Measurements from ENCODE around the gene CDH4. TPM values are rescaled to one million over a fixed set of nuclear protein-coding genes. Genes with fewer than 3 reads are reported as not detected.

CDH4 gene
- total and polyA plus RNA-seq, 2 of the 13 experiments (the other 11 are each of a cell fraction or from before 2014, with no cell fraction given) = not detected

- TF ChIP-seq DR1 (CRISPR knock-in tag; IDR thresholded peaks at IDR 0.05) (no peak), ZNF292 (CRISPR knock-in tag; IDR thresholded peaks at IDR 0.05; ENCODE audit: borderline replicate concordance, low read depth) (no peak), ZNF382 (CRISPR knock-in tag; IDR thresholded peaks at IDR 0.05; ENCODE audit: borderline replicate concordance) (no peak), ZNF557 (CRISPR knock-in tag; IDR thresholded peaks at IDR 0.05) (no peak)
Observed at GRCh38 chr20:61979090-61979489, 727.0 kb downstream of the CDH4 start (continued).

GRCh38 chr20:61979701-61980635, 727.9 kb downstream of the CDH4 start:
- CTCF ChIA-PET (ENCODE audit: low intra/inter-chr PET ratio, low total read pairs) = interaction anchor here (1.3 kb wide), 1 partner anchor 157 kb away, joined by 6 read pairs; no protein-coding TSS in a partner anchor
- no peak overlapping the region for H3K27ac ChIP-seq (ENCODE audit: extremely low read length, insufficient read depth, low read length)
- FAIRE-seq (no peak), DNase-seq (ENCODE audit: low spot score) (no peak), ATAC-seq (no peak)
- 96% methylated on average over 65 of the region's 65 CpGs for WGBS (ENCODE audit: low lambda C conversion rate)
- H3K9me3 ChIP-seq (ENCODE audit: low read length) = no peaks in the 10 kb centered on the region
- no peak overlapping the region for H2AFZ ChIP-seq (ENCODE audit: low read length)
- no TSS peak for BruUV-seq (replicated peaks)
- in situ Hi-C loops (cut with HindIII; ENCODE audit: extremely low pct_ligation_motif_present, low pct_unique_long_range_greater_than_20kb) = no loop called here
- H3K9ac ChIP-seq (ENCODE audit: insufficient read depth, low read depth, low read length) = no peak overlapping the region
- no peak overlapping the region for H3K4me3 ChIP-seq (replicated peaks in 1 of 3; ENCODE audit: insufficient read depth in 1 of 3, low read depth in 2 of 3, low read length in 3 of 3)
- POLR2A ChIA-PET = no interaction called here
- no peak for TF ChIP-seq NAIF1 (CRISPR knock-in tag; IDR thresholded peaks at IDR 0.05; ENCODE audit: borderline replicate concordance)
- TF ChIP-seq SP140L (CRISPR knock-in tag; IDR thresholded peaks at IDR 0.05; ENCODE audit: borderline replicate concordance) = no peak
- no peak for TF ChIP-seq ZNF414 (CRISPR knock-in tag; IDR thresholded peaks at IDR 0.05)
- no peak for TF ChIP-seq TBX3 (IDR thresholded peaks at IDR 0.05; ENCODE audit: borderline replicate concordance)
- TF ChIP-seq SAFB2 (CRISPR knock-in tag; IDR thresholded peaks at IDR 0.05; ENCODE audit: borderline replicate concordance, low read depth) = no peak
- TF ChIP-seq SYNCRIP (IDR thresholded peaks at IDR 0.05; ENCODE audit: insufficient read depth, low read depth, low read length) = no peak
- no peak for TF ChIP-seq NFIC (IDR thresholded peaks at IDR 0.05; ENCODE audit: low read length)
- TF ChIP-seq ZNF350 (CRISPR knock-in tag; IDR thresholded peaks at IDR 0.05; ENCODE audit: borderline replicate concordance, low read depth) = no peak
- no peak for TF ChIP-seq ZNF205 (CRISPR knock-in tag; IDR thresholded peaks at IDR 0.05)
- no peak for TF ChIP-seq RCOR2 (CRISPR knock-in tag; IDR thresholded peaks at IDR 0.05)
- TF ChIP-seq ZBTB7A (CRISPR knock-in tag; IDR thresholded peaks at IDR 0.05) = no peak
- no peak for TF ChIP-seq NCOA1 (CRISPR knock-in tag; IDR thresholded peaks at IDR 0.05)
- no peak for TF ChIP-seq RBM22 (optimal IDR thresholded peaks at IDR 0.05; ENCODE audit: low read length)
- no peak for TF ChIP-seq GATA4 (IDR thresholded peaks at IDR 0.05; ENCODE audit: borderline replicate concordance, low read depth)
- TF ChIP-seq ZNF7 (CRISPR knock-in tag; IDR thresholded peaks at IDR 0.05) = no peak
- no peak for TF ChIP-seq GATAD2A (CRISPR knock-in tag; IDR thresholded peaks at IDR 0.05)
- no peak for TF ChIP-seq KLF6 (CRISPR knock-in tag; IDR thresholded peaks at IDR 0.05)
- H3K79me2 ChIP-seq (ENCODE audit: insufficient read depth, low read length) = no peaks in the 10 kb centered on the region
- peaks cover 17% of the 10 kb centered on the region; the same call in 1 of the 2 replicates for H4K20me1 ChIP-seq (ENCODE audit: insufficient read depth, low read length)
- H3K4me1 ChIP-seq (ENCODE audit: insufficient read depth, low read length) = 0 out of 2 replicates have a peak, but pooled peaks cover 6% of the 10 kb centered on the region
- H3K27me3 ChIP-seq (ENCODE audit: control insufficient read depth in 1 of 2, insufficient read depth in 2 of 2, low read length in 2 of 2) = no peaks in the 10 kb centered on the region
- H3K4me2 ChIP-seq (ENCODE audit: low read depth, low read length) = no peak overlapping the region
- peaks cover 16 to 45% of the 10 kb centered on the region in 2 experiments for H3K36me3 ChIP-seq (replicated peaks in 1 of 2; ENCODE audit: control insufficient read depth in 1 of 2, insufficient read depth in 2 of 2, low read length in 2 of 2)
- intact Hi-C loops (cut with micrococcal nuclease; ENCODE audit: unreplicated experiment) = no loop called here

Measured in HepG2 (cell line).